Mucosa of gallbladder (tissue), 1 donor: ENCODE data around the gene GADL1. TPM values are rescaled to one million over a fixed set of nuclear protein-coding genes. Genes with fewer than 3 reads are reported as not detected.

Source experiments
- DNase-seq: peaks from one replicate; pipeline ENCODE4 v3.0.0-alpha.2; 2020; ENCODE audit warnings: low spot score
- total RNA-seq: library from RNA; stranded (reverse); gene quantifications from one replicate; pipeline ENCODE4 v1.2.1, GENCODE V29; 2021
- donor health status: DM: no; HTN: no; CAD: no.

The GADL1 gene
- total RNA-seq, 1 donor from 2014 or later, result not detected

GRCh38 chr3:30811151-30811795, 83.2 kb downstream of the GADL1 start:
- no peak for DNase-seq

DNA sequence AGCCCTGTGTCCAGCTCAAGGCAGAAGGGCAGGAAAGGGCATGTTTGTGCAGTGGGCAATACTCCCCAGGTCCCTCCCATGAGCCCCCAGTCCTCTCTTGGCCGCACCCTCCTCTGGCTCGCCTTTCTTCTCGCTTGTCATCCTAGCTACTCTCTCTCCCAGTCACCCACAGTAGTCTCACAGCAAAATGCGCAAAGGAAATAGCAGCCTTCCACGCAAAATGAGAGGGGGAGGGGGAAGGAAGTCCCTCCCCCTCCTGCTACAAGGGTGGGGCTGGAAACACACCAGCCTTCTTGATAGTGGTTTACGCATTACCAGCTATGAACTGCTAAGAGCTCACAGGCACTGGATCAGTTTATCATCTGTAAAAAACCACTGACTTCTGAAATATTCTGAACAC, 83.8 kb downstream of the GADL1 start:
- DNase-seq, result no peak

GRCh38 chr3:30805695-30806094, 88.8 kb downstream of the GADL1 start:
- DNase-seq, result no peak

DNA sequence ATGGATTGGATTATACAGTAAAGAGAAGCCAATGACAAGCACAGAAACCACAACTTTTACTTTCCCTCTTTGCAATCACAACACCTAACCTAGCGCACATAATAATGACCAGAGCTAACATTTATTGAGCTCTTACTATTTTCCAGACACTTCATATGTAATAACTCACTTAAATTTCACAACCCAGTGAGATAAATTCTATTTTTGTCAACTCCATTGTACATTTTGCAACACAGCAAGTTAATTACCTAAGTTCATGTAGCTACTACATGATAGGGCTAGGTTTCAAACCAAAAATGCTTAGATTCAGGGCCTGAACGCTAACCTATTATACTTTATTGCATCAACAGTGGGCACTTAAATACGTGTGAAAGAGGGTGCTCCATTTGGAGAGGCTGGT, 89.5 kb downstream of the GADL1 start:
- DNase-seq, result no peak

GRCh38 chr3:30795176-30795575, 99.3 kb downstream of the GADL1 start:
- DNase-seq, result no peak

GRCh38 chr3:30793740-30794139, 100.7 kb downstream of the GADL1 start:
- no peak for DNase-seq

DNA sequence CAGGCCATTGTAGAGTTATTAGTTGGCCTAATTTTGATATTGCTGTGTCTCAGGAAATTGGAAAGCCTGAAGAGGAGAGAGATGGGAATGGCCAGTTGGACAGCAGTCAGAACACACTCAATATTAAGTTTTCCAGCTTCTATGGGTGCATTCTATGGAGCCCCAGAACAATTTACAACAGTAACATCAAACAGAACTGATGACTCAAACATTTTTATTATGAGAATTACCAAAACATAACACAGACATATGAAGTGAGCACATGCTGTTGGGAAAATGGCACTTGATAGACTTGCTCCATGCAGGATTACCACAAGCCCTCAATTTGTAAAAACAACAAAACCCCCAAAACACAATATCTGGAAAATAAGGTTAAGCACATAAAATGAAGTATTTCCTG, 104.3 kb downstream of the GADL1 start:
- DNase-seq, result no peak

GRCh38 chr3:30786365-30786764, 108.1 kb downstream of the GADL1 start:
- no peak for DNase-seq

- no peak for DNase-seq
Observed at GRCh38 chr3:30779686-30780287, 114.7 kb downstream of the GADL1 start.

DNA sequence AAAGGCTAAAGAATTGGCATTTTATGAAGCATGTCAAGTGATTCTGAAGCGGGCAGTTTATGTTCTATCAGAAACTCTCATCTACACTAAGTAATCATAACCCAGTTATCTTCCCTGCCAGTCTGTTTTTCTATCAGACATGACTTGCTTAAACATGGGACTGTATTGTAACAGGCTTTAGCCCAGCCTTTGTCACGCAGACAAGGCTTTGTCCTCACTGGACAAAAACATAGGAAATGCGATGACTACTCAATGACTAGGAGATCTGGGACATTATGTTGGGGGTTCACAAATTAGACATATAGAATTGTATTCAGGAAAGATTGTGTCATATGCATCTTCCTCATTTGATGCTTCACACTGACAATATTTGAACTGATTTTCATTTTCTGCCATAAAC, 115.5 kb downstream of the GADL1 start:
- DNase-seq, result no peak

GRCh38 chr3:30777426-30778113, 116.9 kb downstream of the GADL1 start:
- DNase-seq, result no peak

GRCh38 chr3:30776186-30776815, 118.2 kb downstream of the GADL1 start:
- no peak for DNase-seq

DNA sequence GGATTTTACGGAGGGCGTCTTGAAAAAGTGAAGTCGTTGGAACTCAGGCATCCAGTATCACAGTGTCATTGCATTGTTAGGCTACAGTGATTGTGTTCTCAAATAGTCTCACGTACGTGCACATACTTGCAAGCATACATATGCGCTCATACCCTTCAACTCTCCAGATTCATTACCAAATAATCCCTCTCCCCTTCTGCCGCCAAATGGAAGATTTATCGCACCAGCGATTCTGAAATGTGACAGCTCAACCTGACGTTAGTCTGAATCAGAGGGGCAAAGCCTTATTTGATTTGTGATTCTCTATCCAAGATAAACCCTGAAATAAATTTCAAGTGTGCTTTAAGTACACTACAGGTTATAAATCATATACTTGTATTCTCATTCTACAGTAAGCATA, 119.4 kb downstream of the GADL1 start:
- no peak for DNase-seq

- no peak for DNase-seq
Observed at GRCh38 chr3:30774062-30774461, 120.4 kb downstream of the GADL1 start.

GRCh38 chr3:30770387-30770786, 124.1 kb downstream of the GADL1 start:
- peak; percentile 29 for DNase-seq

GRCh38 chr3:30768703-30769550, 125.5 kb downstream of the GADL1 start:
- peak; percentile 67 for DNase-seq

GRCh38 chr3:30768046-30768445, 126.4 kb downstream of the GADL1 start:
- DNase-seq, result no peak

- DNase-seq, result no peak
Observed at GRCh38 chr3:30766522-30766921, 127.9 kb downstream of the GADL1 start.

- DNase-seq, result no peak
Observed at GRCh38 chr3:30764891-30765290, 129.6 kb downstream of the GADL1 start.

- no peak for DNase-seq
Observed at GRCh38 chr3:30764281-30764680, 130.2 kb downstream of the GADL1 start.

GRCh38 chr3:30761374-30761773, 133.1 kb downstream of the GADL1 start:
- DNase-seq, result no peak

- DNase-seq, result no peak
Observed at GRCh38 chr3:30760737-30761136, 133.7 kb downstream of the GADL1 start.
